Measurements from ENCODE around the gene SMNDC1. TPM values are rescaled to one million over a fixed set of nuclear protein-coding genes. Genes with fewer than 3 reads are reported as not detected.

The SMNDC1 gene
- total RNA-seq, 4 donors from 2014 or later, result 3.6 to 15.7 (median 8.9) TPM

DNA sequence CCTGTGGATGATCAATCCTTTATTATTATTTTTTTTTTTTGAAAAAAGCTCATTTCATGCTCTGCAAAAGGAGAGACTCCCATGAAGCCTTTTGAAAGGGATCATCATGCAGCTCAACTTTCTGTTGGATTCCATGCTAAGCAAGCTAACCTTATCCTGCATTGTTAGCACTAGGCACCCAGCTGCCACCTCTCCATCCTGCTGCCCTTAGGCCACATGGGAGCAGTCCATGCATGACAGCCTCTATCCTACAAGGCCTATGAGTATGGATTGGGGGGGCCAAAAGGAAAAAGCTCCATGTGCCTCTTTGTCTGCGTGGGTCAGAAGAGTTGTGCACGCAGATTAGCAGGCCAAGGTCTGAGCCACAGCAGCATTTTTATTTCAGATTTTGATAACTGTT, 19.2 kb downstream of the SMNDC1 start:
- TF ChIP-seq EP300 (IDR thresholded peaks at IDR 0.05; ENCODE audit: low read depth) (no peak), POLR2AphosphoS5 (IDR thresholded peaks at IDR 0.05) (no peak), POLR2A (IDR thresholded peaks at IDR 0.05) (no peak)
- TF ChIP-seq, protein P1, sequence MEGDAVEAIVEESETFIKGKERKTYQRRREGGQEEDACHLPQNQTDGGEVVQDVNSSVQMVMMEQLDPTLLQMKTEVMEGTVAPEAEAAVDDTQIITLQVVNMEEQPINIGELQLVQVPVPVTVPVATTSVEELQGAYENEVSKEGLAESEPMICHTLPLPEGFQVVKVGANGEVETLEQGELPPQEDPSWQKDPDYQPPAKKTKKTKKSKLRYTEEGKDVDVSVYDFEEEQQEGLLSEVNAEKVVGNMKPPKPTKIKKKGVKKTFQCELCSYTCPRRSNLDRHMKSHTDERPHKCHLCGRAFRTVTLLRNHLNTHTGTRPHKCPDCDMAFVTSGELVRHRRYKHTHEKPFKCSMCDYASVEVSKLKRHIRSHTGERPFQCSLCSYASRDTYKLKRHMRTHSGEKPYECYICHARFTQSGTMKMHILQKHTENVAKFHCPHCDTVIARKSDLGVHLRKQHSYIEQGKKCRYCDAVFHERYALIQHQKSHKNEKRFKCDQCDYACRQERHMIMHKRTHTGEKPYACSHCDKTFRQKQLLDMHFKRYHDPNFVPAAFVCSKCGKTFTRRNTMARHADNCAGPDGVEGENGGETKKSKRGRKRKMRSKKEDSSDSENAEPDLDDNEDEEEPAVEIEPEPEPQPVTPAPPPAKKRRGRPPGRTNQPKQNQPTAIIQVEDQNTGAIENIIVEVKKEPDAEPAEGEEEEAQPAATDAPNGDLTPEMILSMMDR (IDR thresholded peaks at IDR 0.05), result no peak
- Histone ChIP-seq H3K36me3 (peaks cover 0 to 40% (median 15%) of the 10 kb centered on the region in 4 donors), H3K27me3 (no peaks in the 10 kb centered on the region), H3K9me3 (no peaks in the 10 kb centered on the region), H3K4me3 (no peak overlapping the region), H3K4me1 (no peaks in the 10 kb centered on the region), H3K27ac (no peak overlapping the region)
- in situ Hi-C loops (cut with MboI; ENCODE audit: low pct_ligation_motif_present in 1 of 4, low pct_unique_long_range_greater_than_20kb in 1 of 4, low sequenced_read_pairs in 3 of 4), result loop anchor here in 3 of 4 donors (10.0 to 25.0 kb wide), 3 partner anchors 151 to 401 kb away; no protein-coding TSS in a partner anchor
- 98 to 100% methylated on average over 2 of the region's 2 CpGs for WGBS, 2 donors (ENCODE audit: low coverage in 1 of 2)
- DNase-seq, result no peak
- intact Hi-C loops (cut with DNase I; ENCODE audit: low total_unique reads), result loop anchor here (10.0 kb wide), 1 partner anchor 401 kb away; no protein-coding TSS in a partner anchor

DNA sequence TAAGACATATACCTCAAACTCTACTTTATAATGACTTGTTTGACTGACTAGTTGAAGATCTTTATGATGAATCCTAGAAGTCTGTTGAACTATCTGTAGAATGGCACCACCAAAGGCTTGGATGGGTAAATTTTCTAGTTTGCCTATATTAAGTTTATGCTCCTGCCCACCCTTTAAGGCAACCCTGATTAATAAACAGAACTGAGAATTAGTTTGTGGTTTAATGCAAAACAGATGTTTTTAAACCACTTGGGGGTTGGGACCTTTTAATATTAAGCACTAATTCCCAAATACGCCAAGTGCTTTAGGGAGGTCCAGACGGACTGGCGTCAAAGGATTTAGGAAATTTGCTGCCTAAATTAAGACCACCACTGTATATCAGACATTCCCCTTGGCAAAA, 20.5 kb downstream of the SMNDC1 start:
- in situ Hi-C loops (cut with MboI; ENCODE audit: low pct_ligation_motif_present in 1 of 4, low pct_unique_long_range_greater_than_20kb in 1 of 4, low sequenced_read_pairs in 3 of 4), result loop anchor here (5.0 to 25.0 kb wide), 4 partner anchors 147 to 399 kb away; no protein-coding TSS in a partner anchor
- Histone ChIP-seq H3K4me1 (peaks cover 0 to 4% (median 0%) of the 10 kb centered on the region in 4 donors), H3K4me3 (no peak overlapping the region), H3K9me3 (no peaks in the 10 kb centered on the region), H3K36me3 (peaks cover 0 to 30% (median 15%) of the 10 kb centered on the region in 4 donors), H3K27me3 (no peaks in the 10 kb centered on the region), H3K27ac (no peak overlapping the region)
- no peak for DNase-seq
- WGBS, 2 donors (ENCODE audit: low coverage in 1 of 2), result 91 to 100% methylated on average over 3 of the region's 3 CpGs
- intact Hi-C loops (cut with DNase I; ENCODE audit: low total_unique reads), result loop anchor here (10.0 kb wide), 1 partner anchor 399 kb away; no protein-coding TSS in a partner anchor
- TF ChIP-seq POLR2AphosphoS5 (IDR thresholded peaks at IDR 0.05), result no peak
- no peak for TF ChIP-seq POLR2A (IDR thresholded peaks at IDR 0.05)
- no peak for TF ChIP-seq EP300 (IDR thresholded peaks at IDR 0.05; ENCODE audit: low read depth)
- TF ChIP-seq, protein P1 (IDR thresholded peaks at IDR 0.05), result no peak

DNA sequence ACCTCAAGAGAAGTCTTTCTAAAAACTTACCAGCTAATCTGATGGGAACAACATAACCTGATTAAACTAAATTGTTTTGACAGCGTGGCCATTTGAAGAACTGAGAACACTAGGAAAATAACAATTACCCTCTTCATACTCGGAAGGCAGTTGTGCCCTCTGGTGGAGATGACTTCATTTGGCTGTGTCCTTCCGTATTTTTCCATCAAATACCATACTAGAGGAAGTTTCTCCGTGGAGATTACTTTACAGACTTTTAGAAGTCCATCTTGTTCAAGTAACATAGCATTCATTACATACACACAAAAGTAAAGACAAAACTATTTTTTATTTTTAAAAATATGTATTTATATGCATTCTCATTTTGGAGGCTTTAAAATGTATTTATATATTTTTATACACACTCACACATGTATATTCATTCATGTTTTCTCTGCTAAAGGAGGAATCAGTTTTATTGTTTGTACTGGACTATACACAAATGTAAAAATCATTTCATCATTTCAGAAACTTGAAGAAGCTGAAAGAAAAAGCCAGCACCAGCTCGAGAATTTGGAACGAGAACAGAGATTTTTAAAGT, 25.2 kb downstream of the SMNDC1 start:
- Histone ChIP-seq H3K4me3 (no peak overlapping the region), H3K36me3 (peaks cover 0 to 9% (median 4%) of the 10 kb centered on the region in 4 donors), H3K27ac (no peak overlapping the region), H3K4me1 (peaks cover 0 to 10% (median 0%) of the 10 kb centered on the region in 4 donors), H3K27me3 (no peaks in the 10 kb centered on the region), H3K9me3 (no peaks in the 10 kb centered on the region)
- in situ Hi-C loops (cut with MboI; ENCODE audit: low pct_ligation_motif_present in 1 of 4, low pct_unique_long_range_greater_than_20kb in 1 of 4, low sequenced_read_pairs in 3 of 4) (loop anchor here in 1 of 4 donors (25.0 kb wide), 1 partner anchor 392 kb away; no protein-coding TSS in a partner anchor), intact Hi-C loops (cut with DNase I; ENCODE audit: low total_unique reads) (loop anchor here (5.0 kb wide), 2 partner anchors 72 to 142 kb away; partner anchors contain the start of gene MXI1)
- DNase-seq, result peak; percentile 55
- 26 to 31% methylated on average over 6 of the region's 6 CpGs for WGBS, 2 donors (ENCODE audit: low coverage in 1 of 2)
- no peak for TF ChIP-seq EP300 (IDR thresholded peaks at IDR 0.05; ENCODE audit: low read depth)
- TF ChIP-seq, protein P1 (IDR thresholded peaks at IDR 0.05), result peak; percentile 69 to 84 (median 70)
- TF ChIP-seq POLR2A (IDR thresholded peaks at IDR 0.05), result no peak
- peak in 1 of 3 donors; percentile 19 for TF ChIP-seq POLR2AphosphoS5 (IDR thresholded peaks at IDR 0.05)

DNA sequence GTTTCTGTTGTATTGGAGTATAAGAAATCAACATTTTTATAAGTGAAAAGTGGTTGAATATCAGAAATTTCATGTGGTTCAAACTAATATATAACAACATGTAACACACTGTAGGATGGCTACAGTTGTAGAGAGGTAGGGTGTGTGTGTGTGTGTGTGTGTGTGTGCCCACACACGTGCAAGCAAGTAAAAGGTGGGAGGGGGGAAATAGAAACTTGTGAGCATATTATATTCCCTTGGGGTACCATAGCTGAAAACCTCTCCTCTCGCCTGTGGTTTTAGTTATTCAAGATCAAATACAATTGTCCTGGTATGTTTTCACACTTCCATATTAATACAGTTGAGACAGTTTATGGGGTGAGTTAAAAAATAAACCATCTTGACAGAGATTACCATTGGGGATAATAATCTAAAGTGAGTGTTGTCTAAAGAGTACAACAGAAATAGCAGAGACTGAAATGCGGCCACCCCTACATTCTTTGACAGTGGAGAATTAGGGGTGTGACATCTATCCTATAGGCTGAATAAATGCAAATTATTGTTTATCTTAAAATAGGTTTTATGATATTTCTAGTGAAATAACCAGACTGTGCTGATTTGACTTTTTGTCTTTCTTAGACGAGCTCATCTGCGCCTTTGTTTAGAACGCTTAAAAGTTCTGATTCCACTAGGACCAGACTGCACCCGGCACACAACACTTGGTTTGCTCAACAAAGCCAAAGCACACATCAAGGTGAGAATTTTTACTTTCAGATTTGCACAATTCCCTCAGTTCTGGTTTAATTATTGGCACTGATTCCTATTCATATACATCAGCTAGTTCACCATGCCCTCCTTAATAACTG, 25.9 kb downstream of the SMNDC1 start:
- Histone ChIP-seq H3K9me3 (no peaks in the 10 kb centered on the region), H3K27me3 (no peaks in the 10 kb centered on the region), H3K36me3 (peaks cover 0 to 8% (median 4%) of the 10 kb centered on the region in 4 donors), H3K27ac (no peak overlapping the region), H3K4me1 (peaks cover 0 to 13% (median 3%) of the 10 kb centered on the region in 4 donors), H3K4me3 (no peak overlapping the region)
- WGBS, 2 donors (ENCODE audit: low coverage in 1 of 2), result 71 to 77% methylated on average over 7 of the region's 7 CpGs
- intact Hi-C loops (cut with DNase I; ENCODE audit: low total_unique reads) (loop anchor here (5.0 kb wide), 2 partner anchors 71 to 141 kb away; partner anchors contain the start of gene MXI1), in situ Hi-C loops (cut with MboI; ENCODE audit: low pct_ligation_motif_present in 1 of 4, low pct_unique_long_range_greater_than_20kb in 1 of 4, low sequenced_read_pairs in 3 of 4) (loop anchor here in 1 of 4 donors (25.0 kb wide), 1 partner anchor 391 kb away; no protein-coding TSS in a partner anchor)
- no peak for DNase-seq
- TF ChIP-seq POLR2AphosphoS5 (IDR thresholded peaks at IDR 0.05), result no peak
